Subcutaneous abdominal adipose tissue (tissue), 5 donors: Measurements from ENCODE around the gene LRRC25.

Source experiments
- H3K27ac ChIP-seq: one replicate; pipeline ENCODE4 v1.7.0; 2013; ENCODE audit warnings: low read depth, mild to moderate bottlenecking, inconsistent platforms, low read length, moderate library complexity
- H3K27me3 ChIP-seq, 5 donors: one replicate each; pipeline ENCODE4 v1.7.0; 2013; ENCODE audit warnings: low read length in 5 of 5, inconsistent platforms in 1 of 5; ENCODE audit not compliant: control insufficient read depth in 5 of 5, insufficient read depth in 4 of 5
- H3K36me3 ChIP-seq, 5 donors: one replicate each; pipeline ENCODE4 v1.7.0; 2013; ENCODE audit warnings: low read length in 5 of 5; ENCODE audit not compliant: control insufficient read depth in 5 of 5, insufficient read depth in 5 of 5
- H3K4me1 ChIP-seq, 5 donors: one replicate each; pipeline ENCODE4 v1.7.0; 2013; ENCODE audit warnings: low read length in 5 of 5, mild to moderate bottlenecking in 3 of 5, moderate library complexity in 1 of 5; ENCODE audit not compliant: control insufficient read depth in 5 of 5, insufficient read depth in 5 of 5
- H3K4me3 ChIP-seq, 5 donors: one replicate each; pipeline ENCODE4 v1.7.0; 2013; ENCODE audit warnings: low read length in 5 of 5, low read depth in 1 of 5
- H3K9ac ChIP-seq, 5 donors: one replicate each; pipeline ENCODE4 v1.7.0; 2013; ENCODE audit warnings: low read length in 5 of 5, mild to moderate bottlenecking in 4 of 5, moderate library complexity in 3 of 5
- H3K9me3 ChIP-seq, 5 donors: one replicate each; pipeline ENCODE4 v1.7.0; 2013; ENCODE audit warnings: low read length in 5 of 5; ENCODE audit not compliant: control insufficient read depth in 5 of 5
- donor health status: healthy.
- donor health status: healthy.
- donor health status: healthy.
- donor health status: healthy.
- donor health status: healthy.

Gene LRRC25

GRCh38 chr19:18436671-18437490 lies 39.5 kb upstream of the LRRC25 start:
- Histone ChIP-seq H3K27ac (no peak overlapping the region), H3K9me3 (no peaks in the 10 kb centered on the region), H3K36me3 (peaks cover 0 to 11% (median 7%) of the 10 kb centered on the region in 5 donors), H3K4me3 (peak overlapping the region in 4 of 5 donors; percentile 22 to 67 (median 42)), H3K27me3 (peaks cover 0 to 9% (median 3%) of the 10 kb centered on the region in 5 donors), H3K4me1 (peaks cover 0 to 38% (median 23%) of the 10 kb centered on the region in 5 donors), H3K9ac (no peak overlapping the region)

GRCh38 chr19:18435842-18436670 lies 38.6 kb upstream of the LRRC25 start:
- H3K9me3 ChIP-seq, result no peaks in the 10 kb centered on the region
- H3K9ac ChIP-seq, result no peak overlapping the region
- peaks cover 0 to 9% (median 3%) of the 10 kb centered on the region in 5 donors for H3K27me3 ChIP-seq
- H3K27ac ChIP-seq, result no peak overlapping the region
- H3K4me1 ChIP-seq, result peaks cover 0 to 38% (median 23%) of the 10 kb centered on the region in 5 donors
- H3K36me3 ChIP-seq, result peaks cover 0 to 11% (median 6%) of the 10 kb centered on the region in 5 donors
- peak overlapping the region in 2 of 5 donors; percentile 50 to 67 for H3K4me3 ChIP-seq

- Histone ChIP-seq H3K4me3 (no peak overlapping the region), H3K27me3 (peaks cover 0 to 9% (median 3%) of the 10 kb centered on the region in 5 donors), H3K4me1 (peaks cover 0 to 38% (median 23%) of the 10 kb centered on the region in 5 donors), H3K27ac (no peak overlapping the region), H3K9ac (no peak overlapping the region), H3K9me3 (no peaks in the 10 kb centered on the region), H3K36me3 (peaks cover 0 to 14% (median 6%) of the 10 kb centered on the region in 5 donors)
Measured at GRCh38 chr19:18435178-18435841, 37.9 kb upstream of the LRRC25 start.

GRCh38 chr19:18434411-18435175 lies 37.2 kb upstream of the LRRC25 start:
- Histone ChIP-seq H3K9ac (no peak overlapping the region), H3K4me1 (peaks cover 0 to 41% (median 26%) of the 10 kb centered on the region in 5 donors), H3K27ac (no peak overlapping the region), H3K27me3 (peaks cover 0 to 9% (median 3%) of the 10 kb centered on the region in 5 donors), H3K9me3 (no peaks in the 10 kb centered on the region), H3K36me3 (peaks cover 0 to 15% (median 6%) of the 10 kb centered on the region in 5 donors), H3K4me3 (no peak overlapping the region)

GRCh38 chr19:18433735-18434398 lies 36.4 kb upstream of the LRRC25 start:
- H3K36me3 ChIP-seq, result peaks cover 0 to 15% (median 6%) of the 10 kb centered on the region in 5 donors
- no peak overlapping the region for H3K27ac ChIP-seq
- peaks cover 0 to 7% (median 3%) of the 10 kb centered on the region in 5 donors for H3K27me3 ChIP-seq
- no peak overlapping the region for H3K4me3 ChIP-seq
- no peaks in the 10 kb centered on the region for H3K9me3 ChIP-seq
- peaks cover 0 to 45% (median 26%) of the 10 kb centered on the region in 5 donors for H3K4me1 ChIP-seq
- no peak overlapping the region for H3K9ac ChIP-seq

- Histone ChIP-seq H3K36me3 (peaks cover 0 to 19% (median 8%) of the 10 kb centered on the region in 5 donors), H3K4me1 (peaks cover 0 to 42% (median 21%) of the 10 kb centered on the region in 5 donors), H3K27ac (no peak overlapping the region), H3K9me3 (no peaks in the 10 kb centered on the region), H3K9ac (no peak overlapping the region), H3K4me3 (peak overlapping the region in 1 of 5 donors; percentile 55), H3K27me3 (peaks cover 0 to 4% (median under 1%) of the 10 kb centered on the region in 5 donors)
Measured at GRCh38 chr19:18433015-18433691, 35.7 kb upstream of the LRRC25 start.

- Histone ChIP-seq H3K9ac (no peak overlapping the region), H3K9me3 (no peaks in the 10 kb centered on the region), H3K4me3 (no peak overlapping the region), H3K4me1 (peaks cover 0 to 36% (median 17%) of the 10 kb centered on the region in 5 donors), H3K27me3 (peaks cover 0 to 4% (median 0%) of the 10 kb centered on the region in 5 donors), H3K36me3 (peaks cover 0 to 24% (median 11%) of the 10 kb centered on the region in 5 donors), H3K27ac (no peak overlapping the region)
Measured at GRCh38 chr19:18432275-18433014, 35.0 kb upstream of the LRRC25 start.
